SK-N-MC (cell line): Measurements from ENCODE around the gene ESRRB.

ENCODE experiments used
- EZH2 ChIP-seq: fragments of 200-600 bp; sonication (generic); IDR thresholded peaks from one replicate; pipeline ENCODE4 v1.6.1; 2017; ENCODE audit warnings: antibody characterized with exemption
- FOXP2 ChIP-seq: optimal IDR thresholded peaks from 2 replicates; pipeline ENCODE3; 2011; ENCODE audit warnings: mild to moderate bottlenecking, moderate library complexity; ENCODE audit not compliant: insufficient read depth; ENCODE audit errors: extremely low read length, control extremely low read depth
- POLR2AphosphoS5 ChIP-seq: IDR thresholded peaks from 2 replicates; pipeline ENCODE4 v1.6.1; 2012; ENCODE audit warnings: mild to moderate bottlenecking, low read depth, low read length, borderline replicate concordance

DNA sequence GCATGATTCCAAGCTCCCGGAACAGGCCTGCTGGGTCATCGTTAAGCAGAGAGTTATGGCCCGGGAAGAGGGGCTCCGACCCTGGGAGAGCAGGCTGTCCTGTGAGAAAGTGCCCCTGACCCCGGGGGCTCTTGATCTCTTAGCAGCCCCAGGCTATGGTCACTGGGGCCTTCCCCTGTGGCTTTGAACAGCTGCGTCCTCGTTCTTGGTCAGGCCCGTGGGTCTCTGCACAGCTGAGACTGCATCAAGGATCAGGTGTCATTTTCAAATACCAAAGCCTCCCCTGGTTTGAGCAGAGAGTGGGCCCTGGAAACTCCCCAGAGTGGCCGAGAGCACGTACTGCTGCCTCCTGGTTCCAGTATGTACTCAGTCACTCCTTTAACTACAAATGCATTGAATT lies 114.8 kb downstream of the ESRRB start:
- TF ChIP-seq EZH2 (no peak), POLR2AphosphoS5 (no peak), FOXP2 (no peak)
